OCI-LY7 (cell line): Measurements from ENCODE around the gene TYW1. TPM values are rescaled to one million over a fixed set of nuclear protein-coding genes. Genes with fewer than 3 reads are reported as not detected.
"Not testable (repeated sequence)": the region's sequence is repeated elsewhere in the genome, so short reads cannot be mapped to it uniquely, and the experiment has no call there.

Experiments used
- BruUV-seq: library from RNA; stranded (reverse); fragments of 400-500 nt; replicated peaks from 2 replicates; lab custom pipeline; 2021; lab: Mats Ljungman, UMichigan
- CTCF ChIA-PET: fragments of 300-600 bp; sonication (Branson Sonifier 250); formaldehyde crosslinking; loops from one replicate; lab custom pipeline; 2022; ENCODE audit warnings: antibody characterized with exemption; ENCODE audit not compliant: unreplicated experiment; lab: Charles Lee
- POLR2A ChIA-PET: fragments of 300-600 bp; sonication (Branson Sonifier 250); formaldehyde crosslinking; loops from one replicate; lab custom pipeline; 2022; ENCODE audit warnings: antibody characterized with exemption; lab: Charles Lee
- DNase-seq: peaks from one replicate; pipeline ENCODE4 v3.0.0-alpha.2; 2015; ENCODE audit warnings: low spot score
- H2AFZ ChIP-seq: fragments of 200-600 bp; sonication (generic), shearing (Covaris generic); 2 replicates; pipeline ENCODE4 v1.6.1; 2014; ENCODE audit warnings: mild to moderate bottlenecking, antibody characterized with exemption, low read length, moderate library complexity
- H3K27ac ChIP-seq: fragments of 200-600 bp; sonication (generic); 2 replicates; pipeline ENCODE4 v1.5.1; 2014; ENCODE audit warnings: mixed run types, low read depth, mild to moderate bottlenecking, moderate library complexity, low read length, inconsistent platforms; ENCODE audit not compliant: poor library complexity, severe bottlenecking
- H3K36me3 ChIP-seq: fragments of 200-600 bp; sonication (generic); 2 replicates; pipeline ENCODE4 v1.6.1; 2014; ENCODE audit warnings: mild to moderate bottlenecking, antibody characterized with exemption, low read length, moderate library complexity, mixed read lengths; ENCODE audit not compliant: insufficient read depth
- H3K4me1 ChIP-seq: fragments of 200-600 bp; sonication (generic); 2 replicates; pipeline ENCODE4 v1.5.1; 2014; ENCODE audit warnings: mild to moderate bottlenecking, low read length; ENCODE audit not compliant: insufficient read depth, poor library complexity, severe bottlenecking
- H3K4me2 ChIP-seq: fragments of 200-600 bp; sonication (generic); 2 replicates; pipeline ENCODE4 v1.6.1; 2014; ENCODE audit warnings: mild to moderate bottlenecking, low read length
- H3K4me3 ChIP-seq: fragments of 200-600 bp; sonication (generic); 2 replicates; pipeline ENCODE4 v1.5.1; 2014; ENCODE audit warnings: mild to moderate bottlenecking, low read depth, low read length; ENCODE audit not compliant: poor library complexity, severe bottlenecking
- H3K79me2 ChIP-seq: fragments of 200-600 bp; sonication (generic); 2 replicates; pipeline ENCODE4 v1.6.1; 2016; ENCODE audit warnings: low read depth, mild to moderate bottlenecking, low read length, moderate library complexity, mixed read lengths; ENCODE audit not compliant: insufficient read depth
- H3K9me2 ChIP-seq: fragments of 200-600 bp; sonication (generic); 2 replicates; pipeline ENCODE4 v1.6.1; 2016; ENCODE audit warnings: mild to moderate bottlenecking, low read length, mixed read lengths; ENCODE audit not compliant: insufficient read depth
- H3K9me3 ChIP-seq: fragments of 200-600 bp; sonication (generic); 2 replicates; pipeline ENCODE4 v1.6.1; 2014; ENCODE audit warnings: mild to moderate bottlenecking, mixed run types, low read length, mixed read lengths
- H4K20me1 ChIP-seq: fragments of 200-600 bp; sonication (generic); 2 replicates; pipeline ENCODE4 v1.6.1; 2014; ENCODE audit warnings: mild to moderate bottlenecking, antibody characterized with exemption, low read length, moderate library complexity, mixed read lengths; ENCODE audit not compliant: insufficient read depth
- EZH2phosphoT487 ChIP-seq: fragments of 200-600 bp; sonication (generic); IDR thresholded peaks from 2 replicates; pipeline ENCODE4 v1.6.1; 2018; ENCODE audit warnings: low read depth, borderline replicate concordance, mild to moderate bottlenecking, mixed run types, antibody characterized with exemption, low read length, moderate library complexity, mixed read lengths
- intact Hi-C: fragments of 100-400 bp; cut with micrococcal nuclease; formaldehyde crosslinking; loops from one replicate; pipeline ENCODE4 v1.10.0; 2022; ENCODE audit not compliant: unreplicated experiment
- total RNA-seq, 2 experiments: library from RNA; depleted of rRNA in 1 of 2; stranded (reverse); fragments of >200 nt in 1 of 2; shearing (Covaris generic) in 1 of 2; gene quantifications; 2 replicates each; pipeline ENCODE4 v1.2.3, GENCODE V29; 2014 to 2022
- TF ChIP-seq, protein P1 (sequence below): fragments of 200-600 bp; sonication (generic); conservative IDR thresholded peaks from 2 replicates; pipeline ENCODE4 v1.5.1; 2014; ENCODE audit warnings: mild to moderate bottlenecking, antibody characterized with exemption, low read length, moderate library complexity, mixed read lengths

Gene TYW1
- total RNA-seq, 2 experiments from 2014 or later, result 17.3 to 22.3 TPM

DNA sequence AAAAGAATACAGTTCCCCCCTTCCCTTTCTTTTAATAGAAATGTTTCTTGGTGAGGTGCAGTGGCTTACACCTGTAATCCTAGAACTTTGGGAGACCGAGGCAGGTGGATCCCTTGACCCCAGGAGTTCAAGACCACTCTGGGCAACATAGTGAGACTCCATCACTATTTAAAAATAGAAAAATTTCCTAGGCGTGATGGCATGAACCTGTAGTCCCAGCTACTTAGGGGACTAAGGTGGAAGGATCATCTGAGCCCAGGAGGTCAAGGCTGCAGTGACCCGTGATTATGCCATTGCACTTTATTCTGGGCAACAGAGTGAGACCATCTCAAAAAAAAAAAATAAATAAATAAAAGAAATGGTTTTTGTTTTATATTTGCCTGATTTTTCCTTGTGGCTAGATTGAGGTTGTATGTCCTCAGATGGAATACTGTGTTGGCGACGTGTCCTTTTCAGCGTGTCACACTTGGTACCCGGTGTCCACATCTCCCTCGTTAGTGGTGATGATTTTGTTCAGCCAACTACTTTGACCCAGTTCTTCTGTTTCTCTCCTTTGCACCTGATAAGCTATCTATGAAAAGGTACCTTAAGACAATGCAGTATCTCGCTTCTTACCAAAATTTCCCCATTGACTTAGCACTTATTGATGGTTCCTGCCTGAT lies 202.4 kb downstream of the TYW1 start:
- intact Hi-C loops, H3K27ac ChIP-seq, H3K4me1 ChIP-seq, H3K4me3 ChIP-seq, POLR2A ChIA-PET, H3K4me2 ChIP-seq, H2AFZ ChIP-seq, H3K9me3 ChIP-seq, H4K20me1 ChIP-seq, CTCF ChIA-PET, H3K79me2 ChIP-seq, DNase-seq, BruUV-seq, H3K9me2 ChIP-seq: not testable (repeated sequence)
- H3K36me3 ChIP-seq, result peaks cover 11% of the 10 kb centered on the region; the same call in 1 of the 2 replicates

DNA sequence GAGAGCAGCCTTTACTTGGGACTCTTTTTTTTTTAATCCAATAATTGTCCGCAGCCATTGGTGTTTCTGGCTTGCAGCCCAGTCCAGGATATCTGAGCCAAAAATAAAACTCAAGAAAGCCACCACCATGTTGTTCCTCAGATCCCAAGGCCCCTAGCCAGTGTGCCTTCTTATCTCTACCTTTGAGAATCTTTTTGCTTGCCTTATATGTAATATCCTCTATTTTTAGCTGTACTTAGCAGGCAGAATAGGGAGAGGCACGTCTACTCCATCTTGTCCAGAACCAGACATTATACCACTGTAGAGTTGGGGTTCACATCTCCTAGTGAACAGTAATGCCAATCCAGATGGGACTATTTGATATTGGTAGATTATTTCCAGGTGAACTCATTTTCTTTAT lies 209.1 kb downstream of the TYW1 start:
- H2AFZ ChIP-seq, BruUV-seq, H3K9me3 ChIP-seq, H3K4me1 ChIP-seq, H3K4me2 ChIP-seq, H3K4me3 ChIP-seq, H3K9me2 ChIP-seq, H3K79me2 ChIP-seq, CTCF ChIA-PET, DNase-seq, POLR2A ChIA-PET, H3K27ac ChIP-seq, H3K36me3 ChIP-seq, intact Hi-C loops, H4K20me1 ChIP-seq: not testable (repeated sequence)

DNA sequence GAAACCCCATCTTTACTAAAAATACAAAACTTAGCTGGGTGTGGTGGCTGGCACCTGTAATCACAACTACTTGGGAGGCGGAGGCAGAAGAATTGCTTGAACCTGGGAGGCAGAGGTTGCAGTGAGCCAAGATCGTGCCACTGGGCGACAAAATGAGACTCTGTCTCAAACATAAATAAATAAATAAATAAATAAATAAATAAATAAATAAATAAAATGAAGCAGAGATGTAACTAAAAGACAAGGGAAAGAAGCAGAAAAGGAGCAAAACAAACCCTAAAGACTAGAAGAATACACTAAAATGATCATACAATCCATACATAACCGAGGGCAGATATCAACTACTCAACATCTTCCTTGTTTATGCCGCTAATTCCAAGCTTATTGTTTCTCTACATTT lies 209.8 kb downstream of the TYW1 start:
- Histone ChIP-seq H3K79me2 (no peaks in the 10 kb centered on the region), H3K4me3 (no peak overlapping the region), H3K4me1 (no peaks in the 10 kb centered on the region), H2AFZ (no peak overlapping the region), H3K9me3 (no peaks in the 10 kb centered on the region), H3K27ac (no peak overlapping the region), H3K4me2 (no peak overlapping the region), H3K9me2 (no peaks in the 10 kb centered on the region), H3K36me3 (no peaks in the 10 kb centered on the region), H4K20me1 (no peaks in the 10 kb centered on the region)
- POLR2A ChIA-PET, result no interaction called here
- intact Hi-C loops, result no loop called here
- TF ChIP-seq, protein P1, sequence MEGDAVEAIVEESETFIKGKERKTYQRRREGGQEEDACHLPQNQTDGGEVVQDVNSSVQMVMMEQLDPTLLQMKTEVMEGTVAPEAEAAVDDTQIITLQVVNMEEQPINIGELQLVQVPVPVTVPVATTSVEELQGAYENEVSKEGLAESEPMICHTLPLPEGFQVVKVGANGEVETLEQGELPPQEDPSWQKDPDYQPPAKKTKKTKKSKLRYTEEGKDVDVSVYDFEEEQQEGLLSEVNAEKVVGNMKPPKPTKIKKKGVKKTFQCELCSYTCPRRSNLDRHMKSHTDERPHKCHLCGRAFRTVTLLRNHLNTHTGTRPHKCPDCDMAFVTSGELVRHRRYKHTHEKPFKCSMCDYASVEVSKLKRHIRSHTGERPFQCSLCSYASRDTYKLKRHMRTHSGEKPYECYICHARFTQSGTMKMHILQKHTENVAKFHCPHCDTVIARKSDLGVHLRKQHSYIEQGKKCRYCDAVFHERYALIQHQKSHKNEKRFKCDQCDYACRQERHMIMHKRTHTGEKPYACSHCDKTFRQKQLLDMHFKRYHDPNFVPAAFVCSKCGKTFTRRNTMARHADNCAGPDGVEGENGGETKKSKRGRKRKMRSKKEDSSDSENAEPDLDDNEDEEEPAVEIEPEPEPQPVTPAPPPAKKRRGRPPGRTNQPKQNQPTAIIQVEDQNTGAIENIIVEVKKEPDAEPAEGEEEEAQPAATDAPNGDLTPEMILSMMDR, result no peak
- no peak for TF ChIP-seq EZH2phosphoT487
- CTCF ChIA-PET, result no interaction called here
- no TSS peak for BruUV-seq
- no peak for DNase-seq

DNA sequence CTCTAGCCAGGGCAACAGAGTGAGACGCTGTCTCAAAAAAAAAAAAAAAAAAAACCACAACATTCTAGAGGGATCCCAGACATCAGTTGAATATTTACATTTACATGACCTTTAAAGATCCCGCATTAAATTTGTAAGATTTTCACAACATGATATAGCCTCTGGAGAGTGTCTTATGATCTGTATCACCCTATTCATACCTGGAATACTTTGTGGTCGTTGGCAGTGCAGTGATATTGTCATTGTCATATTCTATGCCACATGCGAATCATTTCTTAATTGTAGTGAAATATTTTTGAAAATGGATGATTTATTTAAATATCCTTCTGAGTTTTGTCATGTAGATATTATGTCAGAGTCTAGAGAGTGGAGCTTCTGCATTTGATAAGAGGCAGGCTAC lies 212.0 kb downstream of the TYW1 start:
- intact Hi-C loops, H3K4me3 ChIP-seq, H3K4me2 ChIP-seq, BruUV-seq, DNase-seq, H3K9me2 ChIP-seq, H3K4me1 ChIP-seq, H3K9me3 ChIP-seq, H3K79me2 ChIP-seq, CTCF ChIA-PET, H2AFZ ChIP-seq, POLR2A ChIA-PET, H3K36me3 ChIP-seq, H4K20me1 ChIP-seq, H3K27ac ChIP-seq: not testable (repeated sequence)
